MM.1S (cell line): ENCODE results near the gene MYO6.

ENCODE experiments used
- CTCF ChIP-seq: fragments of 300-600 bp; sonication (generic); IDR thresholded peaks from 2 replicates; pipeline ENCODE4 v1.5.1; 2016; ENCODE audit warnings: antibody characterized with exemption, low read length, mixed read lengths
- EZH2 ChIP-seq: fragments of 300-600 bp; sonication (generic); optimal IDR thresholded peaks from 2 replicates; pipeline ENCODE3; 2017; ENCODE audit warnings: low read depth, mild to moderate bottlenecking, antibody characterized with exemption, low read length, mixed read lengths
- EZH2phosphoT487 ChIP-seq: fragments of 300-600 bp; sonication (generic); IDR thresholded peaks from 2 replicates; pipeline ENCODE4 v1.6.1; 2018; ENCODE audit warnings: antibody characterized with exemption, low read length

GRCh38 chr6:75855052-75855451 is 106.0 kb downstream of the MYO6 start:
- TF ChIP-seq EZH2phosphoT487: no peak
- peak; percentile 55 for TF ChIP-seq CTCF
- TF ChIP-seq EZH2: no peak
